Measurements from ENCODE around the gene CCDC88C.

The CCDC88C gene

DNA sequence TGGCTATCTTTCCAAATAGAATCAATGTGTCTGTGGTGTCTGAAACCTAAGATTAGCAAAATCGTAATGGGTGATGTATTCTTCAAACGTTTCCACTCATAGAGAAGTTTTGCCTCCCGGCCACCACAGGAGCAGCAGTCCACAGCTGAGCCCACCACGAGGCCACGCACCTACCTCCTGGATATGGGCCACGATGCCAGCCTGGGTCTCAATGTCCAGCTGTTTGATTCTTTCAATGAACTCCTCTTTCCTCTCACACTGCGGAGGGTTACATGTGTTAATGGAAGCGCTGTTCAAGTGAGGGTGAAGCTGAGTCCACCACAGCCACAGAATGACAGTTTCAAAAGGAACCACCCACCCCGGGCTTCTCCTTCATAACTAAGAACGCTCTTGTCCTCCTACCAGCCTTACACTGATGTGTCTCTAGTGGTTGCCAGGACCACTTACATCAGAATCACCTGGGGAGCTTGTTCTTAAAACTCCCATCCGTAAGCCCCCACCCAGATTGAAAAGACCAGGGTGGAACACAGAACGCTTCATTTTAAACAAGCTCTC lies 75.3 kb downstream of the CCDC88C start:
- DNase-seq, result no peak

DNA sequence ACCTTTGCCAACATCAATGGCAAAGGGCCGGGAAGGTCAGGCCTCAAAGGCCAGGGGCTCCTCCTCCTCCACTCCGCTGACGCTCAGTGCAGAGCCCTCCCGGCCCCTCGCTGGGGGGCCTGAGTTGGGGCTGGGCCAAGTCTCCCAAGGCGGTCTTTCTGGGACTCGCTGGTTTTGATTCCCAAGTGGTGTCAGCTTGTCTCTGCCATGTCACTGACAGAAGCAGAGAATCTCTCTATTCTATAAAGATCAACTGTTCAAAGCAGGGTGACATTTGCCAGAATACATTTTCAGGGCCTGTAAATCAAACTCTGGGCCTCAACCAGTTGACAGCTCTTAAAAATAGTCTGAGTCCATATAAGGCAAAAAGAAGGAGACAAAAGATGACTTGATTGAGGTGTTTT lies 75.9 kb downstream of the CCDC88C start:
- no peak for DNase-seq

DNA sequence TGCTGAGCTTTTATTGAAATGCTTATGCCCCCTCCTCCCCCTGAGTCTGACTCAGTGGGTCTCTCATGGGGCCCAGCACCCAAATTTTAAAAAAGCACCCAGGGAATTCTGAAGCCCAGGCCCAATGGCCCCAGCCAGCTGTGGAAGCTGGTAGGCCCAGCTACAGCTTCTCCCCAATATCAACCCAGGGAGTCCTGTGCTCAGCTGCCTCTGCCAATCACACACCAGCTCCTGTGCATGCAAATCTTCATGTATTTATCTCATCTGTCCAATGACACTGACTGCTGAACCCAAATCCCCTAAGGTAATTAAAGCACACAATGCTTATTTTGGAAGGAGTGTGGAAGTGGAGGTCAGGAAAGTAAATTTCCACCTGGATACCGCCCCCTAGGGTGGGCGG lies 76.3 kb downstream of the CCDC88C start:
- no peak for DNase-seq

DNA sequence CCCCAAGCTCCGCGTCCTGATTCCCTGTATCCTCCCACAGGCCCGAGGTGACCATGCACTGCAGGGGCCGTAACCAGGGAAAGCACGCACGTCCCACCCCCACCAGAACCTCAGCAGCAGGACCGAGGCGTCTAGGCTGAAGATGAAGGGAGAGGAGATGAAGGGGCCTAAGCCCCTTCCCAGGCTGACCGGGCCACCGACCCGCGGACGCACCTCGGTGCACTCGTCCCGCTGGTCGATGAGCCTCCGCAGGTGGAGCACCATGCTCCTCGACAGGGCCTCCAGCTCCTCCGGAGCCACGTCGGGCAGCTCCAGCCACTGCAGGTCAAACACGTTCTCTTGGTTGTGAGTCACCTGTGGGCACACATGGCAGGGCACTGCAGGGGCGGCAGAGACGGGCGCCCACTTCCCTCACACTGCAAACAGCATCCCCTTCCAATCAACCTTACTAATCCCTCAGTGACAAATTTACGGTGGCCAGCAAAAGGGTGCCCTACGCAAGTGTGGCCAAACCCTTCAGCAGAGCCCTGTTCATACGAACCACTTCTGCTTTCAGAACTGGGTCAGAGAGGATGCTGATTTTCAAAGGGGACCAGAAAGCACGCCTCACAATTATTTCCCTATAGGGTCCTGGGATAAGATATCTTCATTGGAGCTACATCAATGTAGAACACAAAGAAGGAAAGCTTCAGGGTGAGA lies 77.8 kb downstream of the CCDC88C start:
- no peak for DNase-seq

DNA sequence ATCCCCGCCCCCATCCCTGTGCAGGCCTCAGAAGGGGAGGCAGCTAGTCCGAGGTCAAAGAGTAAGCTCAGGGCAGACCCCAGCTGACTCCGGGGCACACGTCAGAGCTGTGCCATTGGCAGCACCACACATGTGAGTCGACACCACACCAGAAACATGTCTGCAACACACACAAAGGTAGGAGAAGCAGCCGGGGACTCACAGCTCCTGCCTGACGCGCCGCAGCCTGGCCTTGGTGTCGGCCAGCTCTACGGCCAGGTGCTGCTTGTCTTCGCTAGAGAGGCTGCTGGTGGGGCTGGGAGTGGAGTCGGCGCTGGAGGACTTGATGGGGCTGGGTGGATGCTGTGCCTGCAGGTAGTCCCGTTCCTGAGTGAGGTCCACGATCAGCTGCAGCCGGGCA lies 78.5 kb downstream of the CCDC88C start:
- DNase-seq, result no peak

DNA sequence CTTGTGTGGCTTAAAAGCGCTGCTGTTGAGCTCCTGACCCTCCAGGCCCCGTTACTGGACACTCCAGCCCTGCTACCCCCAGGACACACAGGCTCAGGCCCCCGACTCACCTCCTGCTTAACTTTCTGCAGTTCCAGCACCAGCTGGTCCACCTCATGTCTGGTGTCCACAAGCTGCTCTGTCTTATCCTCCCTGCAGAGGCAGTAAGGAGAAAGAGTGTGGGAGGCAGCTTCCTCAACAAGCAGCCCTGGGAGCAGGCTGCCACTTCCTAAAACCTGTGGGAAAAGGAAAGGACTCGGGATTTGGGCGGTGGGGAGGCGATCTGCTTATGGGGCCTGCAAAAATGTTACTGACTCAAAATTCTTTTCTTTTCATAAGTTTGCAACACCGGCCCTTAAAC lies 79.2 kb downstream of the CCDC88C start:
- no peak for DNase-seq

DNA sequence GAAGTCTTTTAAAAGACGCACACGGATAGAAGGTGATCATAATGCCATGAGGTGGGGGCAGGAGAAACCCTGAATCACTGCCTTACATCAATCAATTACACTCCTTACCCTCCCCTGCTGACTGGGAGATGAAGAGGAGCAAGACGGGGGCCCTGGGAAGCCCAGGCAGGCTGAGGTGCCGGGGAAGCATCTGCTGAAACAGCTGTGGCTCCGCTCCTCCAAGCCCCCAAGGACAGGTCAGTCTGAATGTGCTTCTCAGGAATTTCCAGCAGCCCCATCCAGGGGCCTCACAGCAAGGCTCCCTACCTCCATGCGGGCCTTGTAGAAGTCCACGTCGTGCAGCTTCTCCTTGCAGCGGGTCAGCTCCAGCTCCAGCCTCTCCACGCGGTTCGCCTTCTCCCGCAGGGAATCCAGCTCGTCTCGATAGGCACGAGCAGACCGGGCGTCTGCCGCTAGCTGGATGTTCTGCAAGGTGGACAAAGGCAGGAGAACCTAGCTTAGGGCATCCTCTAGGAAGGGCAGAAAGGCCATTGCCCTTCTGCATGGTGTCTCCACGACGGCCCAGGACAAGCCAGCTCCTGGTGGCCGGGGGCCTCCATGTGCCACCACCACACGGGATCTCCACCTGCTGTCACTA lies 79.8 kb downstream of the CCDC88C start:
- no peak for DNase-seq

DNA sequence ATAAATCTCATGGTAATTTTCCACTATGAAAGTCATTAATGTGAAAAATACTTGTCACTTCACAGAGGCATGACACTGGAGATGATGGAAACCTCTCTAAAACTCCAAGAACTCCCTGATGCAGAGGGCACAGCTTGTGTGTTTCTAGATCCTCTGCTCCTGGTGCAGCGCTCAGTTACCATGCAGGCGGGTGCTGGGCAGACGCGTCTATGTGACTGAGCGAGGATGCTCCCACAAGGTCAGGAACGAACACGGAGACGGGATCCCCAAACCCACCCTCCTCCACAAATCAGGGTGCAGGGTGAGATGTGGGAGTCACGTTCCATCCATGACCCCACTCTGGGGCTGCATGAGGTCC lies 81.5 kb downstream of the CCDC88C start:
- no peak for DNase-seq

DNA sequence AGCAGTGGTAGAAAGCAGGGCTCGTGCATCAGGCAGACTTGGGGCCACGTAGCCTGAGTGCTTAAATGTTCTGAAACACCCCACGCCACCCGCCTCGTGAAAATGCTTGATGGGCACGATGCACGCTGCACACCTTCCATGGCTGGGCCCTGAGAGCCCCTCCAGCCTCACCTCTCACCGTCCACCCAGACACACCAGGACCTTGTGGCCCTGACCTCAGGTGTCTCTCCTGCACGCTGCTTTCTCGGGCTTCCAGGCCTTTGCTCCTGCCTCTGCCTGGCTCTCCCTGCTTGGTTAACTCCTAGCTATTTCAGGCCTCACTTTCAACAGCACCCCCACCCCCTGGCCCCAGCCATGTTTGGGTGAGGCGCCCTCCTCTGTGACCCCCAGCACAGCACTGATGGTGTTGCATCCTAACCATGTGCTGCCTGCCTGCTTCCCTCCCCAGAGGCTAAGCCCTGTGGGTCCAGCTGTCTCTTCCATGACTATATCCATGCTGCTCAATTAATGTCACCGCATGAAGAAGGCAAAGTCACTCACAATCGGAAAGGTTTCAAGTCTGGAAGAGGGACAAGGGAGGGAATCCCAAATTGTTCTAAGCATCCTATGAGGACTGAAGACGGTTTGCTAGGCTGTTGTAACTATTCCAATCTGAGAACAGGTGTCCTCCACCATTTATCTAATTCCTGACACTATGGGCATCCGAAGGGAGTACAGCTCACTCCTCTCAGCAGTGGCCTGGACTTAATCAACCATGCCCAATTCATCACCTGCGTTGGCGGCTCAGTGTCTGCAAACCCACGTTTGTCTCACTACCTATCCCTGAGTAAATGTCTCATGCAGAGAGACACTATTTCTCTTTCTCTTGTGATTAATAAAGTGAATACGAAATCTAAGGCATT lies 82.2 kb downstream of the CCDC88C start:
- DNase-seq, result no peak

DNA sequence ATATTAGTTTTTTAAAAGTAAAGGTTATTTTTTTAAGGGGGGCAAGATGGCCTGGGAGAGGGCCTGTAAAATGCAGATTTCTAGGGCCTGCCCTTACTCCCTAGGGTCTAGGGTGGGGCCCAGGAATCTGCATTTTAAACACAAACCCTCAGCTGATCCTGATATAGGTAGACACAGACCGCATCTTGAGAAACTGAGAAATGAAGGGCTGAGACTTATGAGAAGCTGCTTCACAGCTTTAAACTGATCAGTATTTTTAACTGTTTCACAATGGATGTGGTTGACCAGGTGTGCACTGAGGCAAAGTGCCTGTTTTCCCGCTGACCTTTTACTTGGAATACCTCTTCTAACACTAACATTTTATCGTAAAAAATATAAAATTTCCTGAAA lies 84.0 kb downstream of the CCDC88C start:
- DNase-seq, result no peak

DNA sequence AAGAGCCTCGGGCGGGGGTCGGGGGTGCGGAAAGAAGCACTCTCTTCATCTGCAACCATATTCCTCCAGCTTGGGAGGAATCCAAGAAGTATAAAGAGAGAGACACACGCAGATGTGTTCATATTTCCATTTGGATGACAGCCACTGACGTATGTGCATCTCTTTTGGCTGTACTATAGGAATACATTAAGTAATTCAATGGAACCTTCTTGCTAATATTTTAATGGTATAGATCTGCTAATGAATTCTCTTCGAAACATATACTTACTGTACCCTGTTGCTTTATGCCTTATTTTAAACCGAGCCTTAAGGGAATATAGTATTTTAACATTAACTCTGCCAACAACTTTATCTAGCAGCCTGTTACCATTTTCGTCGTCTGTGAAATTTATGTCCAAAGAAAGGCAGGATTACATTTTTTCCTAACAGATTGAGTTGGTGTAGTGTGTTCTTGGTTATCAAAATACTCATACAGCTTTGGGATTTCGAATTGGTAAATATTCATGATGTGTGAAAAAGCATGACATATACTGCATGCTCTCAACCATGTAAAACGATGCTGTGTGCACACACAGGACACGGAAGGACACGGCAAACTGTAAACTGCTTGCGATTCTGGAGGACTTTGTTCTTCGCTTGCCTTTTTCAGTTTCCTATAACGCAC lies 84.5 kb downstream of the CCDC88C start:
- no peak for DNase-seq

DNA sequence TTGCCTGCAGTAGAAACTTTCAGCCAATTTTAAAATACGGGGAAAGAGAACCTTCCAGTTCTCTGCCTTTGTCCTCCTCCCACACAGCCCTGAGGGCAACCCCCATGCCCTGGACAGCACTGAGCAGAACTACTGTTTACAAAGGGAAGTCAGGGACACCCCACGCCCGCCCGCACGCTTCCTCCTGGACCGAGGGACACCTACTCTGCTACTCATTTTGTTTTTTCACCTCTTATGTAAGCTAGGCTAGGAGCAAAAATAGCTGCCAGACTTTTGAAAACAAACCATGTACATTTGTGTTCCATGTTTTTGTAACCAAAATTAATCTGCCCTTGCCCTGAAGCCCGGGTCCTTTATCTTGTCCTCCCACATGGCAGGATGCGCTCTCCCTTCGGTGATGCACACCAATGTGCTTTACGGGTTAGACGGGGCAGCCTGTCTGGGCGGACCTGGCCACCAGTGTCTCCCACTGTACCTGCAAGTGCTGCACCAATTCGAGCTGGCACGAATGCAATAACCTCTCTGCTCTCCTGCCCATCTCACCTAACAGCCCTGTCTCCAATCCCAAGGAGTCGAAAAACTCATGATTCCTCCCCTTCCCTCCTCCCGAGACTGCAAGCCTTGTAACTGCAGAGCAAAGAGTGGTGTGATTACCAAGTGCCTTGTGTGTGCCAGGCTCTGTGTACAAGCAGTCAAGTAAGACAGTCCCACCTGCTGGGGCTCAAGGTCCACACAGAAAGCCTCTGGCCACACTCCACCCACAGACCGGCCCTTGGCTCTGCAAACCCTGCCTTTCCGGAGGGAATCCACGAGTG lies 85.2 kb downstream of the CCDC88C start:
- DNase-seq, result no peak

DNA sequence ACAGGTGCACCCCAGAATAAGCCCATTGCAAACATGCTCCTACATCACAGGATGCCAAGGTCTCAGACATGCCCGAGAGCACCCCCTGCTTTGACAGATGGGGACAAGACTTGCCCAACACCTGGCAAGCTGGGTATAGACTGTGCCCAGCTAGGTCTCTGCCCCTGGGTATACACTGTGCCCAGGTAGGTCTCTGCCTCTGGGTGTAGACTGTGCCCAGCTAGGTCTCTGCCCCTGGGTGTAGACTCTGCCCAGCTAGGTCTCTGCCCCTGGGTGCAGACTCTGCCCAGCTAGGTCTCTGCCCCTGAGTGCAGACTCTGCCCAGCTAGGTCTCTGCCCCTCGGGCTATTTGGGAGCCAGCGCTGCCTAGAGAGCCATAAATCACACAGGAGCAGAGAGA lies 85.9 kb downstream of the CCDC88C start:
- DNase-seq, result no peak

DNA sequence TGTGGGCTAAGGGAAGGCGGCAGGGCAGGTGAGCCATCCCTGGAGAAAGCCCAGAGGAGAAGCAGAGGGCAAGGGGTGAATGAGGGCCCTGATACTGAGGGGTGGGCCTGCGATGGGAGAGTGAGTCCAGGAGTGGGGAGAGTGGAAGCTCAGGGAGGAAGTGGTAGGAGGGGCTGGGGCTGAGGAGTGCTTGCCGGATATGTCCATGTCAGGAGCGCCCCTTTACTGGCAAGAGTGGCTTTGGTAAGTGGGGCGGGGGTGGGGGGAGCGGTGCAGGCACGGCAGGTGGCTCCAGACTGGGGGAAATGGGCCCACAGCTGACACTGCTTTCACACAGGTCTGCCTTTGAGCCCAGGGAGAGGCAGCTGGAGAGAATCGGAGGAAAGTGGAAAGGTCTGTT lies 86.8 kb downstream of the CCDC88C start:
- DNase-seq, result peak; percentile 10

DNA sequence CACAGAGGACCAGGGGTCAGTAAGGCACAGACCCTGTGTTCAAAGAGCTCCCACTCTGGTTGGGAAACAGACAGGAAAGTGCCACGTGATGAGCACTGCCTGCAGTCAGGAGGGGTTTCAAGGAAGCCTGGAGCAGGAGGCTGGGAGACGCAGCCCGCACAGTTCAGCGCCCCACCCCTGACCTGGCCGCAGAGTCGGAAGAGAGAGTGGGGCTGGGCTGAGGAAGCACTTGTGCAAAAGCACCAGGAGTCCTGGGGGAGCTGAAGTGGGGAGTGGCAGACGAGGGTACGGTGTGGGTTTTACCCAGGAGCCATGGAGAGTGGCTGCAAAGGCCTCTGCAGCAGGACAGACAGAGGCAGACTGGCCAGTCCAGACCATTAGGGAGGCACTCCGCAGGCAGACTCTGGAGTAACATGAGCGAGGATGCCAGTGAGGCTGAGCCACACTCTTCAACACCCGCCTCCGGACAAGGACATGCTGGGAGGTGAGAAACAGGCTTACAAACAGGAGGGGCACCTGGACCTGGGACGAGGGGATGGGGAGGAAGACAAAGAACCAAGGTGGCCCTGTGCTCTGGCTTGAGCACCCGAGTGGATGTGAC lies 87.4 kb downstream of the CCDC88C start:
- DNase-seq, result no peak

DNA sequence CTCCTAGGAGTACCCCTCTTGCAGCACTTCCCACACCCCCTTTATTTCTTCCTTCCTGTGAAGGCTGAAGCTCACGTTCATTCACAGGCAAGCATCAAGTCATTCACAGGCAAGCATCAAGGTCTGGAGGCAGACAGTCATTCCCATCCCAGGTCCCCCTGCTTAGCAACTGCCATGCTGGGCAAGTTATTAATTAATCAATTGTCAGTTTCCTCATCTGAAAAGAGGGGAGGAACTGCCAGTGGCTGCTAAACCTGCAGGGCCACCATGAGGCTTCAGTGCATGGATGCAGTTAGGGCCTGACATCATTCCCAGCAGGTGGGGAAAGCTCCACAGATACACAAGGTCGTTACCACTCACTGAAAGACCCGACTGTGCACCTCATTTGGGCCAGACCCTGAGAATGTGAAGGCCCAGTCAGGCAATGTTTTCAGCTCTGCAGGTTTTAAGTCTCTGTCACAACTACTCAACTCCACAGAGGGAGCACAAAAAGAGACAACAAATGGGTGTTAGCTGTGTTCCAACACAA lies 88.1 kb downstream of the CCDC88C start:
- DNase-seq, result no peak

DNA sequence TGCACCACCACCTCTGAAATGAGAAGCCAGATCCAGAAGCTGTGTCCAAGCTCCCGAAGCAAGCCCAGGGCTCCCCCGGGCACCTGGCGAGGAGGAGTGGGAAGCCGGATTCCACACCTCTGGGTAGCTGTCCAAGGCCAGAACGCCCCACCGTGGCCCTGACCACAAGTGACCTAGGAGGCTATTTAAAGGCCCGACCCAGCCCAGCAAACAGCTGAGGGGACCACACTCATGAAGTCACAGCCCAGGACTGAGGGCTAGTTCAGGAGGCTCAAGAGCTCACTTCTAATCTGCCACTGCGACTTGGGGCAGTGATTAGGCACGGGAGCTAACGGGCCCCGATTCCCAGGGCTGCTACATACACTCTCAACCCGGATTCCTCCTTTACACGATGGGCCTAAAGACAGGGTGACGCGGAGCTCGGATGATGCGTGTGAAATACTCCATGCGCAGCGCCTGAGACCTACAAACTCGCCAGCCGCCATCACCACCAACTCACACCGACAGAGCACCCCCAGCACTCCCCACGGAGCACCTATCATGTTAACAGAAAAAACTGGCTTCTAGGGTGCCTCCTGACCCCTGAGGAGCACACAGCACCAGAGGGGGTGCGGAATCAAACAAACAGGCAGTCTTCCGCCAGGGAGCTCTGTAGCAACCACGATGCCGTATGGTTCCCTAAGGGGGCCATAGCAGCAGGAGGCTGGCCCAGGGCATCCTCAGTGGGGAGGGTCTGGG lies 89.1 kb downstream of the CCDC88C start:
- DNase-seq, result no peak

DNA sequence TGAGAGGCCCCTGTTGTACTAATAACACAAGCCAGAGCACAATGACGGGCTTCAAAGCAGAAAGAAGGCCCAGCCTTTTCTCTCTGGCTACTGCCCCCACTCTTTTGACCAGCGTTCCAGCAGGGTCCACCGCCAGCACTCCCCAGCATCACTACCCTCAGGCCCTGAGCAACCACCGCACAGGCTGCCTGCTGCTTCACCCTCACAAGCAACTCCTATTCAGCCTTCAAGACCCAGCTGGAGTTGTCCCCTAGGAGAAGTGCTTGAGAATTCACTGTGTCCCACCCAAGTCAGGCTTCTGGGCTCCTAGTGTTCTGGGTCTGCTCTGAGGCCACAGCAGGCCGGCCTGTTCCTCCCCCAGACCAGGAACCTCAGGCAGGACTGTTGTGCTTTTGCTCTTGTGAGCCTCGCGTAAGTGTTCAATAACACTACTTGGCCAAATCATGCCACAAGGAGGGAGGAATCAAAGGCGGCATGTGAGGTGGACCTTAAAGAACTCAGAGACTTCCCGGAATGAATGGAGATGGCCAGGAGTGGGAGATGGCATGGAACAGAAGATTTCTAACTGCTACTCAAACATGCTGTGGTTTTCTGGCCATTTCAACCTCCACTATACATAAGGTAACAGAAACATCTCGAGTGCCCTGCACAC lies 89.8 kb downstream of the CCDC88C start:
- DNase-seq, result no peak

DNA sequence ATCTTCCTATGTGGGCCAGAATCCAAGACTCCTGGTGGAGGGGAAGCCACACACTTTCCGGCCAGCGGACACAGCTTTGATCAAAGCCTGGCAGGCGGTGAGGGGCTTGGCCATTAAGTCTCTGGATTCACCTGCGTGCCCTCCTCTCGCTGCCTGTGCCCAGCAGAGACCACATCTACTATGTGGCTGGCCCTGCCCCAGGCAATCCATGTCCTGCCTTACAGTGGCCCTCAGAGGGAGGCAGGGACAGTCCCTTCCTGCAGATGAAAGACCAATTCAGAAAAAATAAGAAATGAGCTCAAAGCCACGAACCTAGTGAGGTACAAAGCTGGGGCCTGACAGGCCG lies 90.4 kb downstream of the CCDC88C start:
- DNase-seq, result no peak

DNA sequence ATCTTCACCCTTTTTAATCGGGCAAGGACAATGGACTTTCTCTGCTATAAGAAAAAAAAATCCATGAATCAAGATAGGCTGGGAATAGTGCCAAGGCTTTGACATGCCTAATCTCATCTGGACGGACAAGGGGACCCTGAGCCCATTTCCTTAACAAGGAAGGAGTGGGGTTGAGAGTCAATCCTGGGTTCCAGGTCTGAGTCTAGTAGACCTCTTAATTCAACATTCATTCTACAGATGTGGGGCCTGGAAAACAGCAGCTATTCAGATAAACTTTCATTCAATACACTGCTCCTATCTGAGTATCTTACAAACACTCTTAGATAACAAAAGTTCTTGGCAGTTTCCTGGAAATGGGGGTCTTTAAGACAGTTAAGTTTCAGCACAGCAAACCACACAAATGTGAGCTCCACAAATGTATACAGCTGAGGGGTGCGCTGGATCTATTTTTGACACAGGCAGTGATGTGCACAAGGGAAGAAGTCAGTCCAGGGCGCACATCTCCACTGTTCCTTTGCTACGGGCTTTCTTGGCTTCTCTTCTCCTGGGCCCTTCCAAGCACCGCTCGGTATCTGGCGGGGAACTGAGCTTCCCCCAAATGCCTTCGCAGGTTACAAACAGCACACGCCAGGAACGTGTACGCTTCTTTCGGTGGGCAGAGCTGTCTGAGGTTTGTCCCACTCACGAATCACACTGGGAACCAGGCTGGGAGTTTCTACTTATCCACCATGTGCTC lies 90.9 kb downstream of the CCDC88C start:
- DNase-seq, result no peak
